ENCODE results near the gene TLX1.

TLX1 gene

GRCh38 chr10:101134299-101135127, 3.4 kb downstream of the TLX1 start:
- no peak for DNase-seq

- DNase-seq: no peak
Measured at GRCh38 chr10:101135141-101136006, 4.3 kb downstream of the TLX1 start.

GRCh38 chr10:101136007-101136707, 5.1 kb downstream of the TLX1 start:
- DNase-seq: no peak

GRCh38 chr10:101136708-101137121, 5.6 kb downstream of the TLX1 start:
- DNase-seq: no peak

GRCh38 chr10:101137271-101137670, 6.2 kb downstream of the TLX1 start:
- no peak for DNase-seq

- DNase-seq: no peak
Measured at GRCh38 chr10:101138788-101139420, 7.8 kb downstream of the TLX1 start.

- DNase-seq: no peak
Measured at GRCh38 chr10:101139421-101139911, 8.4 kb downstream of the TLX1 start.

- no peak for DNase-seq
Measured at GRCh38 chr10:101140084-101140949, 9.2 kb downstream of the TLX1 start.

- DNase-seq: peak; percentile 22
Measured at GRCh38 chr10:101140950-101141615, 10.0 kb downstream of the TLX1 start.

GRCh38 chr10:101141616-101142532, 10.8 kb downstream of the TLX1 start:
- peak; percentile 70 for DNase-seq

- no peak for DNase-seq
Measured at GRCh38 chr10:101142533-101143344, 11.6 kb downstream of the TLX1 start.

GRCh38 chr10:101143345-101143630, 12.2 kb downstream of the TLX1 start:
- DNase-seq: no peak

- no peak for DNase-seq
Measured at GRCh38 chr10:101144053-101144452, 13.0 kb downstream of the TLX1 start.

GRCh38 chr10:101145145-101145544, 14.0 kb downstream of the TLX1 start:
- DNase-seq: no peak

GRCh38 chr10:101145750-101146391, 14.8 kb downstream of the TLX1 start:
- DNase-seq: no peak

- DNase-seq: no peak
Measured at GRCh38 chr10:101146392-101147251, 15.5 kb downstream of the TLX1 start.

- DNase-seq: no peak
Measured at GRCh38 chr10:101151395-101151794, 20.3 kb downstream of the TLX1 start.

- DNase-seq: no peak
Measured at GRCh38 chr10:101152316-101152715, 21.2 kb downstream of the TLX1 start.
